H1 (cell line): ENCODE measurements around the gene SLC24A3. TPM values are rescaled to one million over a fixed set of nuclear protein-coding genes. Genes with fewer than 3 reads are reported as not detected.

Source experiments
- CTCF ChIA-PET: fragments of 300-600 bp; sonication (Branson Sonifier 250); formaldehyde crosslinking; loops from one replicate; lab custom pipeline; 2021; ENCODE audit not compliant: partially characterized antibody; lab: Charles Lee
- POLR2A ChIA-PET: fragments of 300-600 bp; sonication (Branson Sonifier 250); formaldehyde crosslinking; loops from one replicate; lab custom pipeline; 2021; ENCODE audit warnings: inconsistent platforms; ENCODE audit not compliant: partially characterized antibody; lab: Charles Lee
- DNase-seq, 2 experiments: peaks; one replicate each; pipeline versions ENCODE4 v3.0.0 to v3.0.0-alpha.2; 2010 to 2022; ENCODE audit warnings: low spot score in 2 of 2, low read depth in 1 of 2, mixed read lengths in 1 of 2
- FAIRE-seq: peaks from 2 replicates; lab custom pipeline; 2011; peaks lifted over from hg19 to GRCh38; lab: Jason Lieb, UNC
- H2AFZ ChIP-seq: 2 replicates; pipeline ENCODE4 v1.8.1; 2012; ENCODE audit warnings: low read length, inconsistent platforms
- H2AK5ac ChIP-seq: 2 replicates; pipeline ENCODE4 v1.6.1; 2013; ENCODE audit warnings: low read depth, low read length
- H2BK120ac ChIP-seq: replicated peaks from 2 replicates; pipeline ENCODE3; 2013; ENCODE audit warnings: low read depth, low read length, inconsistent platforms
- H2BK12ac ChIP-seq: 2 replicates; pipeline ENCODE4 v1.6.1; 2013; ENCODE audit warnings: low read depth, low read length
- H2BK15ac ChIP-seq: 2 replicates; pipeline ENCODE4 v1.6.1; 2013; ENCODE audit warnings: low read length
- H2BK20ac ChIP-seq: 2 replicates; pipeline ENCODE4 v1.6.1; 2013; ENCODE audit warnings: low read length
- H2BK5ac ChIP-seq: 2 replicates; pipeline ENCODE4 v1.6.1; 2013; ENCODE audit warnings: low read depth, low read length
- H3K14ac ChIP-seq: 2 replicates; pipeline ENCODE4 v1.6.1; 2013; ENCODE audit warnings: inconsistent platforms; ENCODE audit not compliant: insufficient read length
- H3K18ac ChIP-seq: 2 replicates; pipeline ENCODE4 v1.6.1; 2013; ENCODE audit warnings: low read length; ENCODE audit errors: extremely low read depth
- H3K23ac ChIP-seq: 2 replicates; pipeline ENCODE4 v1.6.1; 2013; ENCODE audit warnings: inconsistent platforms; ENCODE audit not compliant: insufficient read length
- H3K23me2 ChIP-seq: 2 replicates; pipeline ENCODE4 v1.6.1; 2013; ENCODE audit warnings: low read depth, low read length
- H3K27ac ChIP-seq: 2 replicates; pipeline ENCODE4 v1.6.1; 2011; ENCODE audit warnings: low read depth, low read length, inconsistent platforms
- H3K27me3 ChIP-seq, 4 experiments: replicated peaks in 1 of 4; 1 replicate in 1 of 4; 2 replicates in 3 of 4; pipeline versions ENCODE4 v1.6.1 to v1.8.1; 2011 to 2013; ENCODE audit warnings: low read length in 3 of 4, mild to moderate bottlenecking in 3 of 4, inconsistent platforms in 2 of 4, mixed read lengths in 2 of 4, moderate library complexity in 1 of 4; ENCODE audit not compliant: control insufficient read depth in 3 of 4, insufficient read depth in 3 of 4; ENCODE audit errors: extremely low read depth in 1 of 4
- H3K36me3 ChIP-seq, 4 experiments: 2 replicates each; pipeline versions ENCODE4 v1.6.1 to v1.8.1; 2011 to 2013; ENCODE audit warnings: mild to moderate bottlenecking in 4 of 4, low read length in 3 of 4, moderate library complexity in 2 of 4, control low read depth in 1 of 4, inconsistent platforms in 1 of 4; ENCODE audit not compliant: insufficient read depth in 4 of 4, control insufficient read depth in 2 of 4
- H3K4ac ChIP-seq: replicated peaks from 2 replicates; pipeline ENCODE3; 2013; ENCODE audit warnings: low read length, low read depth, mixed read lengths, inconsistent platforms; ENCODE audit not compliant: insufficient read length
- H3K4me1 ChIP-seq, 4 experiments: replicated peaks in 1 of 4; 1 replicate in 1 of 4; 2 replicates in 3 of 4; pipeline versions ENCODE4 v1.6.1 to v1.8.1; 2011 to 2013; ENCODE audit warnings: low read length in 3 of 4, inconsistent platforms in 2 of 4, mixed read lengths in 1 of 4; ENCODE audit not compliant: insufficient read depth in 4 of 4, control insufficient read depth in 3 of 4
- H3K4me2 ChIP-seq, 2 experiments: 2 replicates each; pipeline versions ENCODE4 v1.6.1 to v1.8.1; 2011 to 2013; ENCODE audit warnings: low read depth in 2 of 2, low read length in 2 of 2, control low read depth in 1 of 2, inconsistent platforms in 1 of 2, mild to moderate bottlenecking in 1 of 2; ENCODE audit not compliant: insufficient read depth in 1 of 2
- H3K4me3 ChIP-seq, 4 experiments: fragments of 200-600, 300-600 bp in 1 of 4; sonication (generic), shearing (Covaris generic), sonication (Bioruptor Twin) in 1 of 4; 2 replicates each; pipeline versions ENCODE4 v1.5.1 to v1.8.1; 2011 to 2016; ENCODE audit warnings: low read length in 4 of 4, low read depth in 3 of 4, control low read depth in 2 of 4, inconsistent platforms in 2 of 4, mild to moderate bottlenecking in 2 of 4, mixed read lengths in 1 of 4, moderate library complexity in 1 of 4; ENCODE audit not compliant: insufficient read depth in 2 of 4; ENCODE audit errors: extremely low read depth in 1 of 4
- H3K56ac ChIP-seq: replicated peaks from 2 replicates; pipeline ENCODE3; 2013; ENCODE audit warnings: low read depth, mild to moderate bottlenecking, mixed read lengths, low read length, inconsistent platforms; ENCODE audit not compliant: insufficient read length
- H3K79me1 ChIP-seq: 2 replicates; pipeline ENCODE4 v1.6.1; 2013; ENCODE audit warnings: low read depth, low read length, control low read depth
- H3K79me2 ChIP-seq, 2 experiments: 2 replicates each; pipeline versions ENCODE4 v1.6.1 to v1.8.1; 2012 to 2013; ENCODE audit warnings: low read length in 2 of 2, mild to moderate bottlenecking in 2 of 2, inconsistent platforms in 1 of 2; ENCODE audit not compliant: insufficient read depth in 2 of 2, control insufficient read depth in 1 of 2
- H3K9ac ChIP-seq, 4 experiments: replicated peaks in 1 of 4; 1 replicate in 1 of 4; 2 replicates in 3 of 4; pipeline versions ENCODE4 v1.6.1 to v1.8.1; 2011 to 2013; ENCODE audit warnings: low read depth in 3 of 4, low read length in 3 of 4, control low read depth in 2 of 4, mild to moderate bottlenecking in 2 of 4, moderate library complexity in 2 of 4, inconsistent platforms in 1 of 4; ENCODE audit errors: extremely low read depth in 1 of 4
- H3K9me3 ChIP-seq, 2 experiments: 2 replicates each; pipeline versions ENCODE4 v1.6.1 to v1.8.1; 2012 to 2013; ENCODE audit warnings: mild to moderate bottlenecking in 2 of 2, moderate library complexity in 2 of 2, control low read depth in 1 of 2, inconsistent platforms in 1 of 2, low read depth in 1 of 2, low read length in 1 of 2, mixed read lengths in 1 of 2; ENCODE audit not compliant: insufficient read depth in 2 of 2
- H4K20me1 ChIP-seq, 2 experiments: replicated peaks in 1 of 2; 2 replicates each; pipeline versions ENCODE3 to v1.8.1; 2011 to 2013; ENCODE audit warnings: inconsistent platforms in 2 of 2, low read length in 2 of 2, mild to moderate bottlenecking in 1 of 2; ENCODE audit not compliant: insufficient read depth in 2 of 2, control insufficient read depth in 1 of 2
- H4K5ac ChIP-seq: 2 replicates; pipeline ENCODE4 v1.6.1; 2013; ENCODE audit warnings: low read length, low read depth, mixed read lengths, inconsistent platforms; ENCODE audit not compliant: insufficient read length
- H4K8ac ChIP-seq: 2 replicates; pipeline ENCODE4 v1.8.0; 2013; ENCODE audit warnings: mild to moderate bottlenecking, moderate library complexity, low read length, inconsistent platforms; ENCODE audit not compliant: insufficient read depth; ENCODE audit errors: extremely low read depth
- H4K91ac ChIP-seq: replicated peaks from 2 replicates; pipeline ENCODE3; 2013; ENCODE audit warnings: low read length, mixed read lengths, inconsistent platforms; ENCODE audit not compliant: insufficient read length
- CTBP2 ChIP-seq: IDR thresholded peaks from 2 replicates; pipeline ENCODE4 v1.7.0; 2011; ENCODE audit warnings: borderline replicate concordance, mild to moderate bottlenecking, moderate library complexity, mixed read lengths, low read length; ENCODE audit not compliant: insufficient read depth, insufficient read length
- E2F6 ChIP-seq: IDR thresholded peaks from 2 replicates; pipeline ENCODE4 v1.6.1; 2012; ENCODE audit warnings: inconsistent platforms
- SIRT6 ChIP-seq: IDR thresholded peaks from one replicate; pipeline ENCODE4 v1.7.1; 2012; ENCODE audit warnings: low read length, inconsistent platforms
- TAF7 ChIP-seq: optimal IDR thresholded peaks from 2 replicates; pipeline ENCODE3; 2011; ENCODE audit warnings: low read depth, mild to moderate bottlenecking, inconsistent platforms, low read length, moderate library complexity, borderline replicate concordance
- WGBS, 2 experiments: shearing (Covaris generic) in 1 of 2; methylation state at CpG; one replicate each; pipeline versions ENCODE4 v1.1.6 to v1.1.7; 2013 to 2015; ENCODE audit warnings: low lambda C conversion rate in 2 of 2, mixed read lengths in 2 of 2, inconsistent platforms in 1 of 2, low coverage in 1 of 2, missing lambda C conversion rate in 1 of 2; ENCODE audit not compliant: insufficient replicate concordance in 2 of 2, insufficient coverage in 1 of 2, insufficient read length in 1 of 2; ENCODE audit errors: extremely low coverage in 1 of 2, missing lambda C conversion rate in 1 of 2; 5-methylcytosine and 5-hydroxymethylcytosine counted together
- polyA plus RNA-seq, 7 experiments: library from polyadenylated mRNA; depleted of rRNA in 3 of 7; stranded (reverse) in 5 of 7; unstranded in 2 of 7; fragments of >200 nt in 5 of 7; fragments of 200-250 nt in 2 of 7; gene quantifications; 1 replicate in 5 of 7; 2 replicates in 1 of 7; 4 replicates in 1 of 7; pipeline versions ENCODE4 v1.2.1 to v1.2.3, GENCODE V29; 2011 to 2013; ENCODE audit warnings: missing spikeins in 2 of 7, mixed read lengths in 2 of 7
- total RNA-seq: library from RNA; stranded (reverse); fragmentation: NEBNext Ultra II Directional; extraction: Animal tissue kit (Norgen Biotek cat#: 25700); gene quantifications from 2 replicates; pipeline ENCODE4 v1.2.1, GENCODE V29; 2021

SLC24A3 gene
- total and polyA plus RNA-seq, 2 of the 8 experiments (the other 6 are each of a cell fraction or from before 2014, with no cell fraction given), result 4.5 to 6.3 TPM

GRCh38 chr20:19770375-19770774 is 557.9 kb downstream of the SLC24A3 start:
- Histone ChIP-seq H3K79me1 (no peaks in the 10 kb centered on the region), H3K23me2 (no peaks in the 10 kb centered on the region), H4K91ac (no peak overlapping the region), H2AK5ac (no peak overlapping the region), H2BK15ac (no peak overlapping the region), H3K4me1 (peaks cover 0 to 4% (median 1%) of the 10 kb centered on the region in 4 experiments; a peak in 3 of 7 replicates), H3K4ac (no peak overlapping the region), H3K14ac (no peak overlapping the region), H2BK5ac (no peak overlapping the region), H3K4me3 (no peak overlapping the region), H3K79me2 (no peaks in the 10 kb centered on the region), H4K5ac (no peak overlapping the region), H3K36me3 (no peaks in the 10 kb centered on the region), H3K23ac (no peak overlapping the region), H3K9me3 (no peaks in the 10 kb centered on the region), H4K20me1 (no peaks in the 10 kb centered on the region), H3K18ac (no peak overlapping the region), H2BK12ac (peak overlapping the region; percentile 6; the same call in 1 of the 2 replicates), H2BK20ac (no peak overlapping the region), H2AFZ (peak overlapping the region; percentile 86), H4K8ac (no peak overlapping the region), H2BK120ac (no peak overlapping the region), H3K27ac (no peak overlapping the region), H3K9ac (no peak overlapping the region), H3K4me2 (no peak overlapping the region), H3K56ac (no peak overlapping the region), H3K27me3 (no peaks in the 10 kb centered on the region; a peak in 1 of 7 replicates)
- TF ChIP-seq SIRT6, result no peak
- no peak for TF ChIP-seq CTBP2
- TF ChIP-seq E2F6, result no peak
- TF ChIP-seq TAF7, result no peak
- FAIRE-seq (no peak), DNase-seq (no peak)
- ChIA-PET POLR2A (interaction anchor here (1.2 to 1.6 kb wide), 3 partner anchors 9 to 13 kb away, joined by 3 to 4 read pairs (median 3); no protein-coding TSS in a partner anchor), CTCF (interaction anchor here (0.7 to 5.3 kb wide), 8 partner anchors 9 to 77 kb away, joined by 3 to 24 read pairs (median 4); no protein-coding TSS in a partner anchor)
- WGBS, 2 experiments, result 44% methylated on average over 6 of the region's 6 CpGs; no CpG with 5 or more reads in 1 of the 2 experiments
